CD4-positive, alpha-beta memory T cell (primary cell): ENCODE measurements around the gene ANKRD33. TPM values are rescaled to one million over a fixed set of nuclear protein-coding genes. Genes with fewer than 3 reads are reported as not detected.

Experiments used
- CTCF ChIA-PET: fragments of 350-600 bp; sonication (Branson Sonifier 250); formaldehyde crosslinking; loops from one replicate; lab custom pipeline; 2021; ENCODE audit warnings: inconsistent platforms; ENCODE audit not compliant: partially characterized antibody; lab: Charles Lee
- POLR2A ChIA-PET: fragments of 350-600 bp; sonication (Branson Sonifier 250); formaldehyde crosslinking; loops from one replicate; lab custom pipeline; 2021; ENCODE audit not compliant: partially characterized antibody; lab: Charles Lee
- DNase-seq, 5 donors: peaks; one replicate each; pipeline versions ENCODE4 v3.0.0 to v3.0.0-alpha.2; 2020 to 2022; ENCODE audit warnings: mixed read lengths in 1 of 5
- H3K27ac ChIP-seq: one replicate; pipeline ENCODE4 v1.7.0; 2013; ENCODE audit warnings: low read depth, low read length
- H3K27me3 ChIP-seq: 2 replicates; pipeline ENCODE4 v1.7.0; 2013; ENCODE audit warnings: mild to moderate bottlenecking, low read length, moderate library complexity; ENCODE audit not compliant: insufficient read depth
- H3K36me3 ChIP-seq: 2 replicates; pipeline ENCODE4 v1.7.0; 2013; ENCODE audit warnings: mild to moderate bottlenecking, low read length, moderate library complexity; ENCODE audit not compliant: insufficient read depth
- H3K4me1 ChIP-seq: 2 replicates; pipeline ENCODE4 v1.7.0; 2013; ENCODE audit warnings: mild to moderate bottlenecking, low read length, moderate library complexity; ENCODE audit not compliant: insufficient read depth
- H3K4me3 ChIP-seq, 2 donors: one replicate each; pipeline ENCODE4 v1.7.0; 2013; ENCODE audit warnings: low read length in 2 of 2, mild to moderate bottlenecking in 1 of 2
- H3K9me3 ChIP-seq, 2 donors: one replicate each; pipeline ENCODE4 v1.7.0; 2013; ENCODE audit warnings: low read length in 2 of 2, control low read depth in 1 of 2; ENCODE audit not compliant: control insufficient read depth in 1 of 2
- H3K27ac Mint-ChIP-seq, 7 donors: one replicate each; pipeline ENCODE4 v1.8.0; 2020 to 2021; ENCODE audit warnings: mixed read lengths in 7 of 7, mild to moderate bottlenecking in 6 of 7, inconsistent platforms in 3 of 7, moderate library complexity in 3 of 7
- H3K27me3 Mint-ChIP-seq, 2 donors: one replicate each; pipeline ENCODE4 v1.8.0; 2020 to 2021; ENCODE audit warnings: mixed read lengths in 2 of 2
- H3K36me3 Mint-ChIP-seq, 2 donors: one replicate each; pipeline ENCODE4 v1.8.0; 2020 to 2021; ENCODE audit warnings: mixed read lengths in 2 of 2, inconsistent platforms in 1 of 2, mild to moderate bottlenecking in 1 of 2
- H3K4me1 Mint-ChIP-seq, 4 donors: one replicate each; pipeline ENCODE4 v1.8.0; 2020 to 2021; ENCODE audit warnings: mixed read lengths in 4 of 4, mild to moderate bottlenecking in 1 of 4
- H3K4me3 Mint-ChIP-seq, 8 donors: one replicate each; pipeline ENCODE4 v1.8.0; 2020 to 2021; ENCODE audit warnings: mixed read lengths in 8 of 8, mild to moderate bottlenecking in 7 of 8, moderate library complexity in 6 of 8, inconsistent platforms in 3 of 8
- H3K9me3 Mint-ChIP-seq, 8 donors: one replicate each; pipeline ENCODE4 v1.8.0; 2020 to 2021; ENCODE audit warnings: mixed read lengths in 8 of 8, mild to moderate bottlenecking in 5 of 8, inconsistent platforms in 3 of 8, moderate library complexity in 1 of 8
- intact Hi-C: fragments of 100-400 bp; cut with micrococcal nuclease; formaldehyde crosslinking; loops from one replicate; pipeline ENCODE4 v1.15.1; 2023
- polyA plus RNA-seq, 2 donors: library from polyadenylated mRNA; unstranded; fragments of 300-500 nt; fragmentation: Illumina TruSeq; gene quantifications; one replicate each; pipeline ENCODE4 v1.2.3, GENCODE V29; 2021
- total RNA-seq, 2 experiments: library from RNA; stranded (reverse); gene quantifications; one replicate each; pipeline ENCODE4 v1.2.3, GENCODE V29; 2021

ANKRD33 gene
- total and polyA plus RNA-seq, 4 experiments from 2014 or later: not detected

GRCh38 chr12:51910168-51910567 is 22.3 kb downstream of the ANKRD33 start:
- no peaks in the 10 kb centered on the region for H3K4me1 ChIP-seq
- no peaks in the 10 kb centered on the region for H3K9me3 Mint-ChIP-seq
- intact Hi-C loops: no loop called here
- peaks cover 21% of the 10 kb centered on the region for H3K27me3 ChIP-seq
- no peaks in the 10 kb centered on the region for H3K36me3 ChIP-seq
- DNase-seq: no peak
- H3K27ac Mint-ChIP-seq: no peak overlapping the region
- no peak overlapping the region for H3K4me3 ChIP-seq
- peaks cover 20 to 32% of the 10 kb centered on the region in 2 donors for H3K27me3 Mint-ChIP-seq
- H3K4me3 Mint-ChIP-seq: no peak overlapping the region
- no peaks in the 10 kb centered on the region for H3K9me3 ChIP-seq
- H3K27ac ChIP-seq: no peak overlapping the region
- ChIA-PET CTCF (no interaction called here), POLR2A (no interaction called here)
- peaks cover 0 to 8% (median 4%) of the 10 kb centered on the region in 4 donors for H3K4me1 Mint-ChIP-seq
- no peaks in the 10 kb centered on the region for H3K36me3 Mint-ChIP-seq

GRCh38 chr12:51910691-51911090 is 22.8 kb downstream of the ANKRD33 start:
- Mint-ChIP-seq H3K4me3 (no peak overlapping the region), H3K36me3 (no peaks in the 10 kb centered on the region), H3K9me3 (no peaks in the 10 kb centered on the region), H3K27me3 (peaks cover 20 to 32% of the 10 kb centered on the region in 2 donors), H3K27ac (no peak overlapping the region), H3K4me1 (peaks cover 0 to 8% (median 4%) of the 10 kb centered on the region in 4 donors)
- POLR2A ChIA-PET: no interaction called here
- no peaks in the 10 kb centered on the region for H3K9me3 ChIP-seq
- no peaks in the 10 kb centered on the region for H3K4me1 ChIP-seq
- no peak overlapping the region for H3K4me3 ChIP-seq
- H3K36me3 ChIP-seq: no peaks in the 10 kb centered on the region
- H3K27ac ChIP-seq: no peak overlapping the region
- CTCF ChIA-PET: no interaction called here
- DNase-seq: no peak
- intact Hi-C loops: no loop called here
- peaks cover 21% of the 10 kb centered on the region for H3K27me3 ChIP-seq

GRCh38 chr12:51911307-51911706 is 23.4 kb downstream of the ANKRD33 start:
- Histone ChIP-seq H3K4me3 (no peak overlapping the region), H3K27ac (no peak overlapping the region), H3K9me3 (no peaks in the 10 kb centered on the region), H3K27me3 (peaks cover 21% of the 10 kb centered on the region), H3K4me1 (no peaks in the 10 kb centered on the region), H3K36me3 (no peaks in the 10 kb centered on the region)
- Mint-ChIP-seq H3K9me3 (no peaks in the 10 kb centered on the region), H3K4me1 (peaks cover 0 to 8% (median 4%) of the 10 kb centered on the region in 4 donors), H3K27ac (no peak overlapping the region), H3K27me3 (peaks cover 20 to 28% of the 10 kb centered on the region in 2 donors), H3K4me3 (no peak overlapping the region), H3K36me3 (no peaks in the 10 kb centered on the region)
- CTCF ChIA-PET: interaction anchor here (1.5 kb wide), 1 partner anchor 12 kb away, joined by 4 read pairs; no protein-coding TSS in a partner anchor
- no peak for DNase-seq
- POLR2A ChIA-PET: no interaction called here
- intact Hi-C loops: no loop called here

GRCh38 chr12:51911788-51912711 is 24.1 kb downstream of the ANKRD33 start:
- H3K36me3 Mint-ChIP-seq: no peaks in the 10 kb centered on the region
- no peaks in the 10 kb centered on the region for H3K9me3 Mint-ChIP-seq
- Histone ChIP-seq H3K4me3 (no peak overlapping the region), H3K4me1 (no peaks in the 10 kb centered on the region), H3K27me3 (peaks cover 17% of the 10 kb centered on the region), H3K9me3 (no peaks in the 10 kb centered on the region), H3K27ac (no peak overlapping the region), H3K36me3 (no peaks in the 10 kb centered on the region)
- no peak overlapping the region for H3K4me3 Mint-ChIP-seq
- H3K27ac Mint-ChIP-seq: no peak overlapping the region
- H3K4me1 Mint-ChIP-seq: peaks cover 0 to 8% (median 4%) of the 10 kb centered on the region in 4 donors
- ChIA-PET POLR2A (interaction anchor here (0.5 kb wide), 1 partner anchor 110 kb away, joined by 3 read pairs; no protein-coding TSS in a partner anchor), CTCF (interaction anchor here (1.5 to 1.8 kb wide), 2 partner anchors 10 to 12 kb away, joined by 4 to 5 read pairs; no protein-coding TSS in a partner anchor)
- H3K27me3 Mint-ChIP-seq: peaks cover 18 to 25% of the 10 kb centered on the region in 2 donors
- no peak for DNase-seq
- intact Hi-C loops: no loop called here

GRCh38 chr12:51913071-51914033 is 25.4 kb downstream of the ANKRD33 start:
- Histone ChIP-seq H3K36me3 (no peaks in the 10 kb centered on the region), H3K27me3 (peaks cover 7% of the 10 kb centered on the region), H3K9me3 (no peaks in the 10 kb centered on the region), H3K27ac (no peak overlapping the region), H3K4me1 (no peaks in the 10 kb centered on the region), H3K4me3 (no peak overlapping the region)
- POLR2A ChIA-PET: interaction anchor here (0.5 kb wide), 1 partner anchor 109 kb away, joined by 3 read pairs; no protein-coding TSS in a partner anchor
- Mint-ChIP-seq H3K27ac (no peak overlapping the region), H3K36me3 (no peaks in the 10 kb centered on the region), H3K4me3 (no peak overlapping the region), H3K27me3 (peaks cover 15 to 19% of the 10 kb centered on the region in 2 donors), H3K9me3 (no peaks in the 10 kb centered on the region), H3K4me1 (peaks cover 0 to 3% (median under 1%) of the 10 kb centered on the region in 4 donors)
- no peak for DNase-seq
- intact Hi-C loops: no loop called here
- CTCF ChIA-PET: interaction anchor here (1.8 kb wide), 1 partner anchor 9 kb away, joined by 5 read pairs; no protein-coding TSS in a partner anchor

- Mint-ChIP-seq H3K4me1 (no peaks in the 10 kb centered on the region), H3K36me3 (no peaks in the 10 kb centered on the region), H3K27me3 (peaks cover 11 to 12% of the 10 kb centered on the region in 2 donors), H3K4me3 (no peak overlapping the region), H3K9me3 (no peaks in the 10 kb centered on the region), H3K27ac (peak overlapping the region in 1 of 7 donors; percentile 23)
- intact Hi-C loops: no loop called here
- H3K4me1 ChIP-seq: no peaks in the 10 kb centered on the region
- H3K36me3 ChIP-seq: no peaks in the 10 kb centered on the region
- no peak overlapping the region for H3K4me3 ChIP-seq
- no peaks in the 10 kb centered on the region for H3K9me3 ChIP-seq
- DNase-seq: no peak
- H3K27ac ChIP-seq: no peak overlapping the region
- POLR2A ChIA-PET: no interaction called here
- CTCF ChIA-PET: interaction anchor here (1.0 kb wide), 1 partner anchor 9 kb away, joined by 3 read pairs; no protein-coding TSS in a partner anchor
- no peaks in the 10 kb centered on the region for H3K27me3 ChIP-seq
These were observed 26.4 kb downstream of the ANKRD33 start for GRCh38 chr12:51914034-51914923.
